Neural cell (in vitro differentiated cells): ENCODE results near the gene ZNF496. TPM values are rescaled to one million over a fixed set of nuclear protein-coding genes. Genes with fewer than 3 reads are reported as not detected.

Source experiments
- H2AFZ ChIP-seq: fragments of 200-600, 300-800 bp; sonication (generic), shearing (Covaris generic); 2 replicates; pipeline ENCODE4 v1.6.0; 2014; ENCODE audit warnings: low read depth, mild to moderate bottlenecking, antibody characterized with exemption, low read length, moderate library complexity
- H3F3A ChIP-seq: fragments of 200-600 bp; shearing (Covaris generic); 2 replicates; pipeline ENCODE4 v1.6.1; 2016; ENCODE audit warnings: mild to moderate bottlenecking, moderate library complexity, mixed read lengths, antibody characterized with exemption, low read length; ENCODE audit not compliant: insufficient read depth, poor library complexity, severe bottlenecking
- H3K27ac ChIP-seq: fragments of 200-600, 300-800 bp; sonication (generic), shearing (Covaris generic); 2 replicates; pipeline ENCODE4 v1.5.1; 2014; ENCODE audit warnings: mild to moderate bottlenecking, low read length, moderate library complexity
- H3K27me3 ChIP-seq: fragments of 300-800, 200-600 bp; sonication (generic), shearing (Covaris generic); 2 replicates; pipeline ENCODE4 v1.6.0; 2014; ENCODE audit warnings: mild to moderate bottlenecking, low read depth, low read length, moderate library complexity; ENCODE audit not compliant: insufficient read depth
- H3K36me3 ChIP-seq: fragments of 300-800, 200-600 bp; sonication (generic), shearing (Covaris generic); 2 replicates; pipeline ENCODE4 v1.5.1; 2014; ENCODE audit warnings: mild to moderate bottlenecking, antibody characterized with exemption, low read length, moderate library complexity; ENCODE audit not compliant: insufficient read depth
- H3K4me2 ChIP-seq: fragments of 300-800, 200-600 bp; sonication (generic), shearing (Covaris generic); 2 replicates; pipeline ENCODE4 v1.6.0; 2014; ENCODE audit warnings: mild to moderate bottlenecking, low read length
- H3K4me3 ChIP-seq: fragments of 300-800, 200-600 bp; sonication (generic), shearing (Covaris generic); 2 replicates; pipeline ENCODE4 v1.5.1; 2014; ENCODE audit warnings: mild to moderate bottlenecking, low read length, moderate library complexity
- H3K79me2 ChIP-seq: fragments of 200-600 bp; shearing (Covaris generic); replicated peaks from 2 replicates; pipeline ENCODE4 v1.6.0; 2014; ENCODE audit warnings: mild to moderate bottlenecking, low read length, moderate library complexity; ENCODE audit not compliant: insufficient read depth
- H3K9ac ChIP-seq: fragments of 300-800, 200-600 bp; sonication (generic), shearing (Covaris generic); 2 replicates; pipeline ENCODE4 v1.6.1; 2016; ENCODE audit warnings: mild to moderate bottlenecking, low read length, mixed read lengths
- H3K9me2 ChIP-seq: fragments of 200-600 bp; shearing (Covaris generic); 2 replicates; pipeline ENCODE4 v1.6.1; 2016; ENCODE audit warnings: mild to moderate bottlenecking, low read length, mixed read lengths; ENCODE audit not compliant: insufficient read depth
- H3K9me3 ChIP-seq: fragments of 200-600, 300-800 bp; sonication (generic), shearing (Covaris generic); 2 replicates; pipeline ENCODE4 v1.6.1; 2016; ENCODE audit warnings: mild to moderate bottlenecking, mixed run types, low read length, moderate library complexity, mixed read lengths
- H4K20me1 ChIP-seq: fragments of 200-600 bp; shearing (Covaris generic); 2 replicates; pipeline ENCODE4 v1.6.1; 2016; ENCODE audit warnings: mild to moderate bottlenecking, mixed run types; ENCODE audit not compliant: insufficient read depth
- EP300 ChIP-seq: fragments of 450-650 bp; conservative IDR thresholded peaks from 2 replicates; pipeline ENCODE4 v1.6.1; 2014; ENCODE audit warnings: antibody characterized with exemption, mild to moderate bottlenecking, moderate library complexity; ENCODE audit not compliant: poor library complexity, severe bottlenecking
- EZH2 ChIP-seq: fragments of 200-600, 300-800 bp; shearing (Covaris generic), sonication (generic); IDR thresholded peaks from 2 replicates; pipeline ENCODE4 v1.6.1; 2014; ENCODE audit warnings: antibody characterized with exemption, low read length, borderline replicate concordance, mild to moderate bottlenecking; ENCODE audit not compliant: insufficient read depth, poor library complexity, severe bottlenecking
- MXI1 ChIP-seq: fragments of 450-650 bp; conservative IDR thresholded peaks from 2 replicates; pipeline ENCODE4 v1.6.1; 2014; ENCODE audit warnings: antibody characterized with exemption, mild to moderate bottlenecking; ENCODE audit not compliant: poor library complexity, severe bottlenecking
- POLR2AphosphoS5 ChIP-seq: IDR thresholded peaks from 2 replicates; pipeline ENCODE4 v1.6.1; 2012
- RAD21 ChIP-seq: fragments of 450-650 bp; conservative IDR thresholded peaks from 2 replicates; pipeline ENCODE4 v1.6.1; 2014; ENCODE audit warnings: antibody characterized with exemption, mild to moderate bottlenecking, moderate library complexity
- SMC3 ChIP-seq: fragments of 450-650 bp; conservative IDR thresholded peaks from 2 replicates; pipeline ENCODE4 v1.6.1; 2014; ENCODE audit warnings: antibody characterized with exemption, mild to moderate bottlenecking, moderate library complexity; ENCODE audit not compliant: poor library complexity
- TAF1 ChIP-seq: IDR thresholded peaks from 2 replicates; pipeline ENCODE4 v1.6.1; 2012; ENCODE audit warnings: low read depth
- polyA plus RNA-seq: library from polyadenylated mRNA; depleted of rRNA; stranded (reverse); fragments of >200 nt; gene quantifications from 2 replicates; pipeline ENCODE4 v1.2.3, GENCODE V29; 2014
- TF ChIP-seq, protein P1 (sequence below): fragments of 450-650 bp; IDR thresholded peaks from 2 replicates; pipeline ENCODE4 v1.5.1; 2014; ENCODE audit warnings: antibody characterized with exemption, mild to moderate bottlenecking, moderate library complexity; ENCODE audit not compliant: poor library complexity, severe bottlenecking
- TF ChIP-seq, protein P2 (sequence below): IDR thresholded peaks from 2 replicates; pipeline ENCODE4 v1.6.1; 2012; ENCODE audit warnings: borderline replicate concordance

Gene ZNF496
- polyA plus RNA-seq, 1 donor from 2014 or later: 25.2 TPM

DNA sequence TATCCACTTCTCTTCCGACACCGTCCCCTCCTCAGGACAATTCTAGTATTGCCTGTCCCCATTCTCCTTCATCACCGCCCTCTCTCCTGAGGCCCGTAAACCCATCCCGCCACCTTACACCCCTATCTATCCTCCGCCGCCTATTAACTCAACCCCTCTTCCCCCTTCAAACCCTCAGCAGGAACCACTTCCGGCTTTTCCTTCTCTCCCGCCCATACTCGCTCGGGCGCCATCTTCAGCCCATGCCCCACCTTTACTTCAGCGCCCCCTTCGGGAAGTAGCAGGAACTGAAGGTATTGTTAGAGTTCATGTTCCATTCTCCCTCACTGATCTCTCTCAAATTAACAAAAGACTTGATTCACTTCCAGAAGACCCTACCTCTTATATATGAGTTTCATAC is 44.2 kb downstream of the ZNF496 start:
- Histone ChIP-seq H2AFZ (no peak overlapping the region), H3K4me2 (no peak overlapping the region), H3K36me3 (no peaks in the 10 kb centered on the region), H3K79me2 (no peaks in the 10 kb centered on the region), H3K27ac (no peak overlapping the region), H3F3A (no peaks in the 10 kb centered on the region), H3K9me2 (no peaks in the 10 kb centered on the region), H3K9me3 (peaks cover 7% of the 10 kb centered on the region), H3K4me3 (no peak overlapping the region), H3K27me3 (no peaks in the 10 kb centered on the region), H4K20me1 (no peaks in the 10 kb centered on the region), H3K9ac (no peak overlapping the region)
- TF ChIP-seq EZH2 (no peak), EP300 (no peak), TAF1 (no peak), POLR2AphosphoS5 (no peak), MXI1 (no peak), RAD21 (no peak), SMC3 (no peak)
- TF ChIP-seq, protein P1, sequence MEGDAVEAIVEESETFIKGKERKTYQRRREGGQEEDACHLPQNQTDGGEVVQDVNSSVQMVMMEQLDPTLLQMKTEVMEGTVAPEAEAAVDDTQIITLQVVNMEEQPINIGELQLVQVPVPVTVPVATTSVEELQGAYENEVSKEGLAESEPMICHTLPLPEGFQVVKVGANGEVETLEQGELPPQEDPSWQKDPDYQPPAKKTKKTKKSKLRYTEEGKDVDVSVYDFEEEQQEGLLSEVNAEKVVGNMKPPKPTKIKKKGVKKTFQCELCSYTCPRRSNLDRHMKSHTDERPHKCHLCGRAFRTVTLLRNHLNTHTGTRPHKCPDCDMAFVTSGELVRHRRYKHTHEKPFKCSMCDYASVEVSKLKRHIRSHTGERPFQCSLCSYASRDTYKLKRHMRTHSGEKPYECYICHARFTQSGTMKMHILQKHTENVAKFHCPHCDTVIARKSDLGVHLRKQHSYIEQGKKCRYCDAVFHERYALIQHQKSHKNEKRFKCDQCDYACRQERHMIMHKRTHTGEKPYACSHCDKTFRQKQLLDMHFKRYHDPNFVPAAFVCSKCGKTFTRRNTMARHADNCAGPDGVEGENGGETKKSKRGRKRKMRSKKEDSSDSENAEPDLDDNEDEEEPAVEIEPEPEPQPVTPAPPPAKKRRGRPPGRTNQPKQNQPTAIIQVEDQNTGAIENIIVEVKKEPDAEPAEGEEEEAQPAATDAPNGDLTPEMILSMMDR: no peak
- TF ChIP-seq, protein P2, sequence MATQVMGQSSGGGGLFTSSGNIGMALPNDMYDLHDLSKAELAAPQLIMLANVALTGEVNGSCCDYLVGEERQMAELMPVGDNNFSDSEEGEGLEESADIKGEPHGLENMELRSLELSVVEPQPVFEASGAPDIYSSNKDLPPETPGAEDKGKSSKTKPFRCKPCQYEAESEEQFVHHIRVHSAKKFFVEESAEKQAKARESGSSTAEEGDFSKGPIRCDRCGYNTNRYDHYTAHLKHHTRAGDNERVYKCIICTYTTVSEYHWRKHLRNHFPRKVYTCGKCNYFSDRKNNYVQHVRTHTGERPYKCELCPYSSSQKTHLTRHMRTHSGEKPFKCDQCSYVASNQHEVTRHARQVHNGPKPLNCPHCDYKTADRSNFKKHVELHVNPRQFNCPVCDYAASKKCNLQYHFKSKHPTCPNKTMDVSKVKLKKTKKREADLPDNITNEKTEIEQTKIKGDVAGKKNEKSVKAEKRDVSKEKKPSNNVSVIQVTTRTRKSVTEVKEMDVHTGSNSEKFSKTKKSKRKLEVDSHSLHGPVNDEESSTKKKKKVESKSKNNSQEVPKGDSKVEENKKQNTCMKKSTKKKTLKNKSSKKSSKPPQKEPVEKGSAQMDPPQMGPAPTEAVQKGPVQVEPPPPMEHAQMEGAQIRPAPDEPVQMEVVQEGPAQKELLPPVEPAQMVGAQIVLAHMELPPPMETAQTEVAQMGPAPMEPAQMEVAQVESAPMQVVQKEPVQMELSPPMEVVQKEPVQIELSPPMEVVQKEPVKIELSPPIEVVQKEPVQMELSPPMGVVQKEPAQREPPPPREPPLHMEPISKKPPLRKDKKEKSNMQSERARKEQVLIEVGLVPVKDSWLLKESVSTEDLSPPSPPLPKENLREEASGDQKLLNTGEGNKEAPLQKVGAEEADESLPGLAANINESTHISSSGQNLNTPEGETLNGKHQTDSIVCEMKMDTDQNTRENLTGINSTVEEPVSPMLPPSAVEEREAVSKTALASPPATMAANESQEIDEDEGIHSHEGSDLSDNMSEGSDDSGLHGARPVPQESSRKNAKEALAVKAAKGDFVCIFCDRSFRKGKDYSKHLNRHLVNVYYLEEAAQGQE: no peak

DNA sequence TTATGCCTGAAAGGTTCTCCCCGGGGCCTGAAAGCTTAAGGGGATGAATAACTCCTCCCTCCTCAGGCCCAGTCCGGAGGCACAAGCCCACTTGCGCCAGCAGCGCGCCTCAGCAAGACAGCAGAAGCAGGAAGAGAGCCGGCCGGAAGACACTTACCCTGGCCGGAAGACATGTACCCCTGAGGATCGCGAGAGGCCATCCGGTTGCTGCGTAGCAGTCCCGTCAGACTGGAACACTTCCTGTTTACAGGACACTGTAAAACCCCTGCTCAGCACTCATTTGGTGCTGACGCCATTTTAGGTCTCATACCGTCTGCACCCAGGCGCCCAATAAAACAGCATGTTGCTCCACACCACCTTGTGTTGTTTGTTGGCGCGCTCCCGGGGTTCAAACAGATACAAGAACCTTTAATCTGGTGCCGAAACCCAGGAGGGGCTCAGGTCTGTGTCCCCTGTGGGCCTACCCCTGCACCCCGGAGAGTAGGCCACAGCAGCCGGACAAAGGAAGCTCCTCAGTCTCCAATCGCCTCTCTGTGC is 45.5 kb downstream of the ZNF496 start:
- Histone ChIP-seq H3K36me3 (no peaks in the 10 kb centered on the region), H3K9me2 (no peaks in the 10 kb centered on the region), H3K4me3 (no peak overlapping the region), H3K27ac (no peak overlapping the region), H3K9me3 (peaks cover 7% of the 10 kb centered on the region), H3K9ac (no peak overlapping the region), H4K20me1 (no peaks in the 10 kb centered on the region), H3K4me2 (no peak overlapping the region), H3K27me3 (no peaks in the 10 kb centered on the region), H3K79me2 (no peaks in the 10 kb centered on the region), H3F3A (no peaks in the 10 kb centered on the region), H2AFZ (no peak overlapping the region)
- TF ChIP-seq POLR2AphosphoS5: no peak
- no peak for TF ChIP-seq RAD21
- TF ChIP-seq EP300: no peak
- no peak for TF ChIP-seq EZH2
- TF ChIP-seq MXI1: no peak
- no peak for TF ChIP-seq SMC3
- TF ChIP-seq, protein P1: no peak
- TF ChIP-seq TAF1: no peak
- TF ChIP-seq, protein P2: no peak
